Fibroblast of mammary gland (primary cell): ENCODE data around the gene CDH22.

Experiments used
- DNase-seq: peaks from one replicate; pipeline ENCODE4 v3.0.0-alpha.2; 2010; ENCODE audit warnings: low read depth
- H3K4me3 ChIP-seq: 2 replicates; pipeline ENCODE4 v1.5.1; 2011; ENCODE audit warnings: low read depth, mild to moderate bottlenecking, low read length, moderate library complexity; ENCODE audit not compliant: control insufficient read depth
- TF ChIP-seq, protein P1 (sequence below): conservative IDR thresholded peaks from 2 replicates; pipeline ENCODE4 v1.5.1; 2011; ENCODE audit warnings: low read depth, low read length, inconsistent platforms; ENCODE audit not compliant: control insufficient read depth, insufficient read depth

The CDH22 gene

DNA sequence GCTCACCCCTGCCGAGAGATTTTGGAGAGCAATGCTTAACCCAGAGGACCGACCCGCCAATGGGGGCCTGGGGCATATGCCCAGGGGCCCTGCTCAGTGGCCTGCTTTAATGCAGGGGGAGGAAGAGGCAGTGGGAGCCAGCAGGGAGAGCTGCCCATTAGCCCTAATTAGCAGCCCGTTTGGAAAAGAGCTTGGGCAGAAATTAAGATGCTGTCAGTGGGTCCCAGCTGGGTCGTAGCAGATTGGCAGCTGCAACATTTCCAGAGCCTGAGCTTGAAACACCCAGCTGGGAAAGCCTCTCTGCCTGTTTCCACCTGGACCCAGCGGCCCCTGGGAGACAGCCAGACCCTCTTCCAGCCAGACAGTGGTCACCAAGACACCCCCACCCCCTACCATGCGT, 150.7 kb downstream of the CDH22 start:
- TF ChIP-seq, protein P1, sequence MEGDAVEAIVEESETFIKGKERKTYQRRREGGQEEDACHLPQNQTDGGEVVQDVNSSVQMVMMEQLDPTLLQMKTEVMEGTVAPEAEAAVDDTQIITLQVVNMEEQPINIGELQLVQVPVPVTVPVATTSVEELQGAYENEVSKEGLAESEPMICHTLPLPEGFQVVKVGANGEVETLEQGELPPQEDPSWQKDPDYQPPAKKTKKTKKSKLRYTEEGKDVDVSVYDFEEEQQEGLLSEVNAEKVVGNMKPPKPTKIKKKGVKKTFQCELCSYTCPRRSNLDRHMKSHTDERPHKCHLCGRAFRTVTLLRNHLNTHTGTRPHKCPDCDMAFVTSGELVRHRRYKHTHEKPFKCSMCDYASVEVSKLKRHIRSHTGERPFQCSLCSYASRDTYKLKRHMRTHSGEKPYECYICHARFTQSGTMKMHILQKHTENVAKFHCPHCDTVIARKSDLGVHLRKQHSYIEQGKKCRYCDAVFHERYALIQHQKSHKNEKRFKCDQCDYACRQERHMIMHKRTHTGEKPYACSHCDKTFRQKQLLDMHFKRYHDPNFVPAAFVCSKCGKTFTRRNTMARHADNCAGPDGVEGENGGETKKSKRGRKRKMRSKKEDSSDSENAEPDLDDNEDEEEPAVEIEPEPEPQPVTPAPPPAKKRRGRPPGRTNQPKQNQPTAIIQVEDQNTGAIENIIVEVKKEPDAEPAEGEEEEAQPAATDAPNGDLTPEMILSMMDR = no peak
- H3K4me3 ChIP-seq = no peak overlapping the region
- DNase-seq = no peak

DNA sequence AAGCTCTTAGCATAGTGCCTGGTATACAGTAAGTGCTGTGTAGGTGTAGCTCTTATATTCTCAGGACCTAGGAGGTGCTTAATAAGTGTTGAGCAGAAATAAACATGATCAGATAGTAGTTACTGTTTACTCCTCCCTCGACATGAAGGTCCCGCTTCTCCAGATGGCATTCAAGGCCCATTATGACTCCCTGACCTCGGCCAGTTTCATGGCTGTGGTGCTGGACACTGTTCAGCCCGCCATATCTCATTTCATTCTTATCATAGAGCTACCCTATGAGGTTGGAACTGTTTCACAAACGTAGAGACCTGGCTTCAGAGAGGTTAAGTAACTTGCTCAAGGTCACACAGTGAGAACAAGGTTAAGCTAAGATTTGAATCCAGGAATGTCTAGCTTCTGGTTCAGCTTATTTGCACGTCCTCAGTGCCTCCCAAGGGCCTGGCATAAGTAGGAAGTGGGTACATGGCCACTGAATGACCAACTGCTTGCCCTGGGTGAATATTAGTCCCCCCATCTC, 151.2 kb downstream of the CDH22 start:
- TF ChIP-seq, protein P1 = no peak
- DNase-seq = no peak
- H3K4me3 ChIP-seq = no peak overlapping the region

DNA sequence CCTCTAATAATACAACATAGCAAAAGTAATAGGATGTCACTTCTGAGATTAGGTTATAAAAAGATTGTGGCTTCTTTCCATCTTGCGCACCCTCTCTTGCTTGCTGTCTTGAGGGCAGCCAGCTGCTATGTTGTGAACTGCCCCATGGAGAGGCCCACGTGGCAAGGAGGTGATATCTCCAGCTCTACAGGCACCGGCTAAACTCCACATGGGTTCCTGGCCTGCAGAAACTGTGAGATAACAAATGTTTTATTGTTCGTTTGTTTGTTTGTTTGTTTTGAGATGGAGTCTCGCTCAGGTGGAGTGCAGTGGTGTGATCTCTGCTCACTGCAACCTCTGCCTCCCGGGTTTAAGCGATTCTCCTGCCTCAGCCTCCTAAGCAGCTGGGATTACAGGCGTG, 152.2 kb downstream of the CDH22 start:
- DNase-seq = no peak
- TF ChIP-seq, protein P1 = no peak
- no peak overlapping the region for H3K4me3 ChIP-seq

DNA sequence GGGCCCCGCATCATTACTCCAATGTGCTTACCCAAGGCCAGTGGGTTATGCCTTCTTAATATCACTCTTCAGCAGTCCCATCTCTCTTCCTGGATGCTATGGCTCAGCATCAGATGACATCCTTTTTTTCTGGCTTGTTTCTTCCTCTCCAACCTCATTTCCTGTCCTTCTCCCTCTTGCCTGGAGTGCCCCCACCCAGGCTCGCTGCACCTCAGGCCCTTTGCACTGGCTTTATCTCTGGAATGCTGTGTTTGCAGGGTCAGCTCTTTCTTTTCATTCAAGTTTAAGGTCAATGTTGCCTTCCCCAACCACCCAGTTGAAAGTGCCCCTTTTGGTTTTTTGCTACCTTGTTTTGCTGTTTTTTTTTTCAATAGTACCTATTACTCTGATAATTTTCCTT, 153.5 kb downstream of the CDH22 start:
- DNase-seq = no peak
- TF ChIP-seq, protein P1 = no peak
- no peak overlapping the region for H3K4me3 ChIP-seq

DNA sequence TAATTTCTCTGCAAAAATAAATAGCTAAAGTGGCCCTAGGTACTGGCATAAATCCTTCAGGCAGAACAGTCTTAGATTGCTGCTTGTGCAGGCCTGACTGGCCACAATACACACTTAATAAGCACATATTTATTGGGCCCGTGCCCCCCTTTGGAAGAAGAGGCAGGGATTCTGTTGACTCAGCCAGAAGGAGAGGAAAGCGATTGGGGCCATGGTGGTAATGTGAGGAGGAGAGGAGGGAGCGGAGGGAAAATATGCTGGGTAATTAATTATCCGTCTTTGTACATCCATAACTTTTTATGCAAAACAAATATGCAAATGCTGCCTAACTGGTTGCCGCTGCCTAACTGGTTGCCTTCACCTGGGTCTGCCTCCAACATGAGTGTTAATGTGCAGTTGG, 154.0 kb downstream of the CDH22 start:
- TF ChIP-seq, protein P1 = no peak
- no peak for DNase-seq
- H3K4me3 ChIP-seq = no peak overlapping the region

DNA sequence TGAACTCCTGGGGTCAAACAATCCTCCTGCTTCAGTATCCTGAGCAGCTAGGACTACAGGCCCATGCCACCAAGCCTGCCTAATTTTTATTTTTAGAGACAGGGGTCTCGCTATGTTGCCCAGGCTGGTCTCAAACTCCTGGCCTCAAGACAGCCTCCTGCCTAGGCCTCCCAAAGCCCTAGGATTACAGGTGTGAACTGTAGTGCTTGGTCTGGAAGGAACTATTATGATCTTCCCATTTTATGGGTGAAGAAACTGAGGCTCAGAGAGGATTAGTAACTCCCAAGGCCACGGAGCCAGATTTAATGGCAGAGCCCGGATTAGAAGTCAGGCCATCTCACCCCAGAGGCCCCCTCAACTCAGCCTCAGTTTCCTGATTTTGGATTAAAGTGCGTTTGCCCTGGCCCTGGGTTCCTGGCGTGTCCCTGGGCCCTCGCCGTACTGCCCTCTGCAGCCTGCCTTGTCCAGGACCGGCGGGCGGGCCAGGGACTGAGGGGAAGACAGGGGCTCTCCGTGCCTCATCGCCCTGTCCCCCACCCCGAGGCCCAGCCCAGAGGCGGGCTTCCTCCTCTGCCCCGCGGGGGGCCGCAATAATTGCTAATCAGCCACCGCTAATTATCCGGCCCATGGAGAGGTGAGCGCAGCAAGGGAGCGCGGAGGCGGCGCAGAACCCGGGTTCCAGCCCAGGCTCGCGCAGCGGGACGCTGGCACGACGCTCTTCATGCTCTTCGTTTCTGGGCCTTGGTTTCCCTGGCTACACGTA, 155.3 kb downstream of the CDH22 start:
- TF ChIP-seq, protein P1 = no peak
- DNase-seq = no peak
- no peak overlapping the region for H3K4me3 ChIP-seq

DNA sequence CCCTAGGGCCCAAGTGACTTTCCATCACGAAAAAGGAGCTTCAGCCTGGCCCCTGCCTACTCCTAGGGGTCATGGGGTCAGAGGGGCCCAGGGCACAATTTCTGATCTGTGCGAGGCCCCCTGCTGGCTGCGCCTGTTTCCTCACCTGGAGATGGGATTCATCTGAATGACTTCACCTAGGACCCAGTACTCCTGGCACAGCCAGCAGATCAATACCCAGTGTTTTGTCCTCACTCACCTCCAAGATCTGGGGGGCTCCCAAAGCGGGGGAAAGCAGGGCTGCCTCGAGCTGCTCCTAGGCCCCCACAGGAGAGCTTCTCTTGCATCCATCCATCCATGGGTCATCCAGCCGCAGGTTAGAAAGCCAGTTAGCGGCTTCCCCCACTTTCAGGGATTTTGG, 156.4 kb downstream of the CDH22 start:
- H3K4me3 ChIP-seq = no peak overlapping the region
- no peak for DNase-seq
- TF ChIP-seq, protein P1 = peak; percentile 34
